NK-92 (cell line): ENCODE data around the gene DIP2C.
"Not testable (repeated sequence)": the region's sequence is repeated elsewhere in the genome, so short reads cannot be mapped to it uniquely, and the experiment has no call there.

Experiments
- DNase-seq: peaks from one replicate; lab custom pipeline; 2025; ENCODE audit not compliant: unreplicated experiment; lab: John Stamatoyannopoulos, UW

DIP2C gene

GRCh38 chr10:472241-472910, 217.1 kb downstream of the DIP2C start:
- DNase-seq = no peak

- DNase-seq = no peak
These were observed 219.0 kb downstream of the DIP2C start for GRCh38 chr10:470339-471003.

- no peak for DNase-seq
These were observed 219.5 kb downstream of the DIP2C start for GRCh38 chr10:469947-470338.

GRCh38 chr10:459743-460142, 229.7 kb downstream of the DIP2C start:
- DNase-seq = no peak

- DNase-seq = no peak
These were observed 231.0 kb downstream of the DIP2C start for GRCh38 chr10:458421-458851.

DNA sequence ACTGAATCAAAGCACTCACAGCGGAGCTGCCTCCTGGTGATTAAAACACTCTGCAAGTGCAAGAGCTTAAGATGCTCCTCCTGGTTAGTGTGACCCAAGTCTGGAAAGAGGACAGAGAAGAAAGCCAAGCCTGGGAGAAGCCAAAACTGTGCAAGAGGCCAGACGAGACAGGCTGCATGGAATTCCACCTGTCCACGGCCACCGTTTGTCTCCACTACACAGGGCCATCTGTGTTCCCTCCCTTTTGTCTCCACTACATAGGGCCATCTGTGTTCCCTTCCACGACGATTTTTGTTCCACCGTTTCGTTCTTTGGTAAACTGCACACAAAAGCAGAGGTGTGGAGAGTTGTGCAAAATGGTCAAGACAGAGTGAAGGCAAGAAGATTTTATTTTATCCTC, 233.0 kb downstream of the DIP2C start:
- DNase-seq = no peak

GRCh38 chr10:454860-455259, 234.6 kb downstream of the DIP2C start:
- no peak for DNase-seq

GRCh38 chr10:453647-454046, 235.8 kb downstream of the DIP2C start:
- DNase-seq = no peak

DNA sequence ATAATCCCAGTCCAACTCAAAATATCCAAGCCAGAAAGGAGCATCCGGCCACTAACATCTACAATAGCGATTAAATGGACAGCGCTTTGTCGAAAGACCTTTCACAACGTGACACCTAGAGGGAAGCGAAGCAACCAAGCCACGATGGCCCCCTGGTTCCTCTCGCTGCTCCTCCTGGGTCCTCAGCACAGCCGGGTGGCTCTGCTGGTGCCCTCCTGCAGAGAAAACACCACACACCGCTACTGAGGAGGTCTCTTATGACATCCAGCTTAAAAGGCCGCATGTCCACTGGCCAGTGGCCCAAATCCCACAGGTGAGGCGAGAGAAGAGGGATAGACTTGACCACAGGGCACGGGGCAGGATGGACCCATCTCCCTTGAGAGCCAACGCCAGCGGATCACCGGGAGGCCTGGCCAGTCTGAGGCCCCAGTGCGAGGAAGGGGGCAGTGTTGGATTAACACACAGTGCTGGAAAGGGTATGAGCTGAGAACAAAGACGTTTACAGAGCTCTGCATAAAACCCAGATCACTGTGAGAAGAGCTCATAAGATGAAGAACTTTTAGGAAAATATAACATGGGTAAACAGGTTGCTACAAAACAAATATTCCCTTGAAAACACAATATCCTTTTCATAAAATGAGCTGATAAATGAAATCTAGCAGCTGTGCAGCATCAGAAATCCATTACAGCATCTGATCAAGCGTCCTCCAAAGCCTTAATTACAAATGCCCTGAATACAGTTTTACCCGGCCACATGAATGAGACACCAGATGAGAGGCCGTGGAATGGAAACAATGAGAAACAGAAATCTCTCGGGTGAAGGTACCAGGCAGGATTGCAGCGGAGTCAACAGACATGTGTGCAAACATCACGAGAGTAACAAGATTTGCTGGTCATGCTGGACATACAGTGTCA, 236.7 kb downstream of the DIP2C start:
- DNase-seq = no peak

GRCh38 chr10:451856-452255, 237.6 kb downstream of the DIP2C start:
- no peak for DNase-seq

GRCh38 chr10:451021-451471, 238.4 kb downstream of the DIP2C start:
- no peak for DNase-seq

DNA sequence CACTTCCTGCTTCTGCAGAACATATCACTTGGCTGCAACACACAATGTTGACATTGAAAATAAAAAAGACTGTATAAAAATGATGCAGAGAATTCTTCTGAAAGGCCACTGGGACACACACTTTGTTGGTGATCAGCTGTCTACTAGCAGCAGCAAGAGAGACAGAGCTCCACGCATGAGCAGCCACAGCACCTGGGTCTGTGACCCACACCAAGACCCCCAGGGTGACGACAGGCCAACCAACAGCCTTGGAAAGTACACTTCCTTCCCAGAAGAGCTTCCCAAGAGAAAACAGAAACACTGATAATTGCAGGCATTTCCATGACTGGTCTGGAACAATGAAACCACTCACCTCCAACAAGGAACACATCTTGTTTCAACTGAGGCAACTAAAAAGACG, 239.0 kb downstream of the DIP2C start:
- no peak for DNase-seq

DNA sequence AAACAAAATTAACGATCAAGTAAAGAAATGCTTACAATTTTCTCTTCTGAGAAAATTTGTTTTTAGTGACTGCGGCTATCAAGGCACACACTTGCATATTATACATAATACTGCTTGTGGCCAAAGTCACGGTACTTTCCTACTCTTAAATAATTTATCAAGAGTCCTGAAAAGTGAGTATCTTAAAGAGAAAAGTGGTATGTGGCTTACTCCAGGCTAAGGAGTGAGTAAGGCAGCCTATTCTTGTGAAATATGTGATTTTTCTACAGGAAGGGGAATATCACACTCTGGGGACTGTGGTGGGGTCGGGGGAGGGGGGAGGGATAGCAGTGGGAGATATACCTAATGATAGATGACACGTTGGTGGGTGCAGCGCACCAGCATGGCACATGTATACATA, 240.1 kb downstream of the DIP2C start:
- DNase-seq = not testable (repeated sequence)

GRCh38 chr10:443459-443858, 246.0 kb downstream of the DIP2C start:
- no peak for DNase-seq

DNA sequence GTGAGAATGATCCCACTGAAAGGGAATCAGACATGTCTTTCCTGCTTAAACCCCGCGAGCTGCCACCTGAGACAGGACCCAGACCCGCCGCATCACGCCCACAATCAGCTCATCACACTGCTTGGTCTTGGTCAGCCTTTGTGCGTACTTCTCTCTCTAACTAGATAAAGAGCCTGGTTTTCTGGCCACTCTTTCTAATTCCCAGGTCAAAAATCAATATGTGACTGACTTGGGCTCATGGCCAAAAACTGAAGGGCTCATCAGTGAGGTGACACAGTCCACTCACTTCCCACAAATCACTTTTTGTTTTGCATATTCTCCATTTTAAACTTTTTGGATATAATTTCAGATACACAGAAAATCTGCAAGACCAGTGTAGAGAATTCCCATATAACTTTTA, 247.3 kb downstream of the DIP2C start:
- DNase-seq = no peak

GRCh38 chr10:441659-442058, 247.8 kb downstream of the DIP2C start:
- DNase-seq = no peak

DNA sequence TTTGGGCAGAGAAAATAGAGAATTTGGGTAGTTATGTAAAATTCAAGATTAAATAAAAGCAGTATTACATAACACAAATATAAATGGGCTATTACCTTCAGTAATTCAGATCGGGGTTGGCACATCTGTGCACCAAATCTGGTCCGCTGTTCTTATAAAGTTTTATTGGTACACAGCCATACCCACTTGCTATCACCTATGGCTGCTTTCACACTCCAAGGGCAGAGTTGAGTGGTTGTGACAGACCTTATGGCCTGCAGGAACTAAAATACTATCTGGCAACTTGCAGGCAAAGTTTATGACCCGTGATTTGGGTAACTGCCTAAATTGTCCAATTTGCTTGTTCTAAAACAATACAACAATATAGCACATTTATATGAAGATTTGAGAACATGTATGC, 249.3 kb downstream of the DIP2C start:
- DNase-seq = no peak

GRCh38 chr10:437698-438490, 251.6 kb downstream of the DIP2C start:
- DNase-seq = no peak

- DNase-seq = no peak
These were observed 252.4 kb downstream of the DIP2C start for GRCh38 chr10:436911-437665.

GRCh38 chr10:436013-436697, 253.3 kb downstream of the DIP2C start:
- no peak for DNase-seq
